ENCODE measurements around the gene CAPN5. TPM values are rescaled to one million over a fixed set of nuclear protein-coding genes. Genes with fewer than 3 reads are reported as not detected.

CAPN5 gene
- polyA plus RNA-seq, 2 of the 4 experiments (the other 2 are of a cell fraction) = 9.4 to 12.9 TPM

DNA sequence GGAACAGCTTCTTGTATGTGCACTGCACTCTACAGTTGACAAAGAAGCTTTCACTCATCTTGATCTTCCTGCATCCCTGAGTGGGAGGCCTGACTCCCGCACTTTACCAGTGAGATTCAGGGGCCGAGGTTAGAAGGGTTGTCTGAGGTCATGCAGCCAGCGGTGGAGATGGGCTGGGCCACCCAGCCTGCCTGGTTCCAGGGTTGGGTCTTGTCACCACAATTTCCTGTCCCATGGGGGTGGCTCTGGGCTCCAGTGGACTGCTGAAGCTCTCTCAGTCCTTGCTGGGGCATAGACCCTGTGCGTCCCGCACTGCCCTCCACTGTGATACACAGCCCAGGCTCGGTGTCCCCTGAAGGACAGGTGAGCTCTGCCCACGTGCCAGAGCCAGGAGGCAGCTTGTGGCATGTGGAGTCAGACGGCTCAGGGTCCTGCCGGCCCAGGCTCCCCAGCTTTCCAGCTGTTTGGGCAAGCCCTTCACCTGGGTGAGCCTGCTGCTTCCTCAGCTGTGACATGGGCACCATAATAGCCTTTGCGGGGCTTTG is 54.4 kb downstream of the CAPN5 start:
- H3K27ac ChIP-seq = no peak overlapping the region
- DNase-seq (ENCODE audit: low read depth in 1 of 2, low spot score in 1 of 2) = no peak
- H3K4me3 ChIP-seq = no peak overlapping the region
- CTCF ChIA-PET = interaction anchor here (0.7 to 23.6 kb wide), 10 partner anchors 9 to 427 kb away, joined by 3 to 290 read pairs (median 4); no protein-coding TSS in a partner anchor
- POLR2A ChIA-PET = no interaction called here
- no peak for FAIRE-seq
- TF ChIP-seq MAZ (IDR thresholded peaks at IDR 0.05; ENCODE audit: borderline replicate concordance, low read depth, low read length) (no peak), HOXA7 (CRISPR knock-in tag; IDR thresholded peaks at IDR 0.05) (no peak), FOSB (CRISPR knock-in tag; IDR thresholded peaks at IDR 0.05) (no peak), POLR2AphosphoS2 (conservative IDR thresholded peaks at IDR 0.05; ENCODE audit: low read length) (no peak), EHMT2 (IDR thresholded peaks at IDR 0.05; ENCODE audit: low read depth) (no peak)
- TF ChIP-seq, protein P1, sequence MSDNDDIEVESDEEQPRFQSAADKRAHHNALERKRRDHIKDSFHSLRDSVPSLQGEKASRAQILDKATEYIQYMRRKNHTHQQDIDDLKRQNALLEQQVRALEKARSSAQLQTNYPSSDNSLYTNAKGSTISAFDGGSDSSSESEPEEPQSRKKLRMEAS (IDR thresholded peaks at IDR 0.05) = no peak
- TF ChIP-seq, protein P2, sequence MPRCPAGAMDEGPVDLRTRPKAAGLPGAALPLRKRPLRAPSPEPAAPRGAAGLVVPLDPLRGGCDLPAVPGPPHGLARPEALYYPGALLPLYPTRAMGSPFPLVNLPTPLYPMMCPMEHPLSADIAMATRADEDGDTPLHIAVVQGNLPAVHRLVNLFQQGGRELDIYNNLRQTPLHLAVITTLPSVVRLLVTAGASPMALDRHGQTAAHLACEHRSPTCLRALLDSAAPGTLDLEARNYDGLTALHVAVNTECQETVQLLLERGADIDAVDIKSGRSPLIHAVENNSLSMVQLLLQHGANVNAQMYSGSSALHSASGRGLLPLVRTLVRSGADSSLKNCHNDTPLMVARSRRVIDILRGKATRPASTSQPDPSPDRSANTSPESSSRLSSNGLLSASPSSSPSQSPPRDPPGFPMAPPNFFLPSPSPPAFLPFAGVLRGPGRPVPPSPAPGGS (IDR thresholded peaks at IDR 0.05) = no peak
- H3K4me2 ChIP-seq = no peak overlapping the region
- 80% methylated on average over 3 of the region's 10 CpGs for WGBS (ENCODE audit: missing lambda C conversion rate)
- no peak for ATAC-seq
- no peaks in the 10 kb centered on the region for H3K9me3 ChIP-seq
- no peaks in the 10 kb centered on the region for H3K4me1 ChIP-seq

DNA sequence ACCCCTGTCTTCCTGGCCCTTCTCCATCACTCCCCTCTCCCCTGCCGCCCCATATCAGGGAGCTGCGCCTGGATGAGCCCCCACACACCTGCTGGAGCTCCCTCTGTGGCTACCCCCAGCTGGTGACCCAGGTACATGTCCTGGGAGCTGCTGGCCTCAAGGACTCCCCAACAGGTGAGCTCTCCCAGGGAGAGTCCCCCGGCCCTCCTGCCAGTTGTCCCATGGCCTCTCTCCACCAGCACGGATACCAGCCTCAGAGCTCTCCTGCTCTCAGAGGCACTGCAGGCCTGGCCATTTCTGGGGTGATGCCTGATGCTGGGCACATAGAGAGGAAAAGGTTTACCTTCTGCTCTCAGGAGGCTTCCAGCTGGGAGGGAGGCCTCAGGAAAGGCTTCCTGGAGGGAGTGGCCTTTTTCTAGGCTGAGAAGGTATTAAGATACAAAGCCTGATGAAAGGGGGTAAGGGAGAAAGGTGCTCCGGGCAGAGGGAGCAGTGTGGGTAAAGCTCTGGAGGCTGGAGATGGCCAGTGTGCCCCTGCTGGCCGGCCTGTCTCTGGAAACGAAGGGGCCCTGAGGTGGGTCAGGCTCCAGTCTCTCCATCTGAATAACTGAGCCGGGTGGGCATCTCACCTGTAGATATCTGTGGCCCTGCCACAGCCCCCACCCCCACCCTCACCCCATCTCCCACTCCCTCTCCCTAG is 55.3 kb downstream of the CAPN5 start:
- CTCF ChIA-PET = interaction anchor here (0.6 to 23.6 kb wide), 11 partner anchors 8 to 426 kb away, joined by 3 to 290 read pairs (median 4); no protein-coding TSS in a partner anchor
- 84% methylated on average over 6 of the region's 8 CpGs for WGBS (ENCODE audit: missing lambda C conversion rate)
- no peak for DNase-seq (ENCODE audit: low read depth in 1 of 2, low spot score in 1 of 2)
- ATAC-seq = no peak
- POLR2A ChIA-PET = no interaction called here
- Histone ChIP-seq H3K4me1 (no peaks in the 10 kb centered on the region), H3K4me2 (no peak overlapping the region), H3K27ac (no peak overlapping the region), H3K4me3 (no peak overlapping the region), H3K9me3 (no peaks in the 10 kb centered on the region)
- TF ChIP-seq, protein P3, sequence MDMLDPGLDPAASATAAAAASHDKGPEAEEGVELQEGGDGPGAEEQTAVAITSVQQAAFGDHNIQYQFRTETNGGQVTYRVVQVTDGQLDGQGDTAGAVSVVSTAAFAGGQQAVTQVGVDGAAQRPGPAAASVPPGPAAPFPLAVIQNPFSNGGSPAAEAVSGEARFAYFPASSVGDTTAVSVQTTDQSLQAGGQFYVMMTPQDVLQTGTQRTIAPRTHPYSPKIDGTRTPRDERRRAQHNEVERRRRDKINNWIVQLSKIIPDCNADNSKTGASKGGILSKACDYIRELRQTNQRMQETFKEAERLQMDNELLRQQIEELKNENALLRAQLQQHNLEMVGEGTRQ (IDR thresholded peaks at IDR 0.05) = no peak
- TF ChIP-seq POLR2A (IDR thresholded peaks at IDR 0.05; ENCODE audit: low read length) (no peak), HOXB13 (CRISPR knock-in tag; IDR thresholded peaks at IDR 0.05; ENCODE audit: low read depth) (no peak), NR3C1 (IDR thresholded peaks at IDR 0.05) (no peak), CEBPB (IDR thresholded peaks at IDR 0.05) (no peak), ZFP36 (IDR thresholded peaks at IDR 0.05; ENCODE audit: borderline replicate concordance, partially characterized antibody) (no peak), POLR2AphosphoS2 (conservative IDR thresholded peaks at IDR 0.05; ENCODE audit: low read length) (no peak), HDAC2 (IDR thresholded peaks at IDR 0.05) (no peak), PHF8 (IDR thresholded peaks at IDR 0.05; ENCODE audit: borderline replicate concordance, low read depth) (no peak)
- TF ChIP-seq, protein P4, sequence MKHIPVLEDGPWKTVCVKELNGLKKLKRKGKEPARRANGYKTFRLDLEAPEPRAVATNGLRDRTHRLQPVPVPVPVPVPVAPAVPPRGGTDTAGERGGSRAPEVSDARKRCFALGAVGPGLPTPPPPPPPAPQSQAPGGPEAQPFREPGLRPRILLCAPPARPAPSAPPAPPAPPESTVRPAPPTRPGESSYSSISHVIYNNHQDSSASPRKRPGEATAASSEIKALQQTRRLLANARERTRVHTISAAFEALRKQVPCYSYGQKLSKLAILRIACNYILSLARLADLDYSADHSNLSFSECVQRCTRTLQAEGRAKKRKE (CRISPR knock-in tag; IDR thresholded peaks at IDR 0.05; ENCODE audit: low read depth) = no peak
- FAIRE-seq = no peak

DNA sequence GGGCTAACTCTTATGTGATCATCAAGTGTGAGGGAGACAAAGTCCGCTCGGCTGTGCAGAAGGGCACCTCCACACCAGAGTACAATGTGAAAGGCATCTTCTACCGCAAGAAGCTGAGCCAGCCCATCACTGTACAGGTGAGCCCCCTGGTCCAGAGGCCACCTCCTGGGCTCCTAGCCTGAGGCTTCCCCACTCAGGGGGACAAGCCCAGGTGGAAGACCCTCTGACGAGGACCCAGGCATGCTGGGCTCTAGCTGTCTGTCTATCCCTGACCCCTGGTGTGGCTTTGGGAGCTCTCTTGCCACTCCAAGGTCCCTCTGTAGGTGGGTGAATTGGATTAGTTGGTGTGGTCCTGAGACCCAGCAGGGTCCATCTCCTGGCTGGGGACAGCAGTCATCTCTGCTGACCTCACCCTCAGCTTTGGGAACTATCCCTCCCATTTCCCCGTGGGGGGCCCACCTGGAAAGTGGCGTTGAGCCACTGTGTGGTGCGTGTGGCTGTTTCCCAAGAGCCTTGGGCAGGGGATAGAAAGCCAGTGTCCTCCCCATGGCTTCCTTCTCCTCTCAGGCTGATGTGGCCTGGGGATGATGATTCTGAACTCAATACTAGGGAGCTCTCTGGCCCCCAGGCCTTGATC is 55.9 kb downstream of the CAPN5 start:
- DNase-seq (ENCODE audit: low read depth in 1 of 2, low spot score in 1 of 2) = no peak
- CTCF ChIA-PET = interaction anchor here (0.6 to 23.6 kb wide), 9 partner anchors 9 to 425 kb away, joined by 3 to 290 read pairs (median 6); no protein-coding TSS in a partner anchor
- no peaks in the 10 kb centered on the region for H3K9me3 ChIP-seq
- no peak overlapping the region for H3K4me2 ChIP-seq
- no peak overlapping the region for H3K27ac ChIP-seq
- no peak for FAIRE-seq
- WGBS (ENCODE audit: missing lambda C conversion rate) = 85% methylated on average over 6 of the region's 7 CpGs
- ATAC-seq = no peak
- H3K4me1 ChIP-seq = no peaks in the 10 kb centered on the region
- H3K4me3 ChIP-seq = no peak overlapping the region
- POLR2A ChIA-PET = no interaction called here
- TF ChIP-seq KDM1A (IDR thresholded peaks at IDR 0.05; ENCODE audit: low read depth) (no peak), CBX2 (IDR thresholded peaks at IDR 0.05; ENCODE audit: borderline replicate concordance, low read depth) (no peak), NPAS2 (CRISPR knock-in tag; IDR thresholded peaks at IDR 0.05; ENCODE audit: borderline replicate concordance) (no peak), NR3C1 (IDR thresholded peaks at IDR 0.05) (no peak), SREBF2 (IDR thresholded peaks at IDR 0.05) (no peak), ZNF302 (CRISPR knock-in tag; IDR thresholded peaks at IDR 0.05) (no peak), RCOR1 (IDR thresholded peaks at IDR 0.05; ENCODE audit: low read depth, low read length) (no peak)
- TF ChIP-seq, protein P5, sequence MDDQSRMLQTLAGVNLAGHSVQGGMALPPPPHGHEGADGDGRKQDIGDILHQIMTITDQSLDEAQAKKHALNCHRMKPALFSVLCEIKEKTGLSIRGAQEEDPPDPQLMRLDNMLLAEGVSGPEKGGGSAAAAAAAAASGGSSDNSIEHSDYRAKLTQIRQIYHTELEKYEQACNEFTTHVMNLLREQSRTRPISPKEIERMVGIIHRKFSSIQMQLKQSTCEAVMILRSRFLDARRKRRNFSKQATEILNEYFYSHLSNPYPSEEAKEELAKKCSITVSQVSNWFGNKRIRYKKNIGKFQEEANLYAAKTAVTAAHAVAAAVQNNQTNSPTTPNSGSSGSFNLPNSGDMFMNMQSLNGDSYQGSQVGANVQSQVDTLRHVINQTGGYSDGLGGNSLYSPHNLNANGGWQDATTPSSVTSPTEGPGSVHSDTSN (IDR thresholded peaks at IDR 0.05) = no peak
- TF ChIP-seq, protein P6, sequence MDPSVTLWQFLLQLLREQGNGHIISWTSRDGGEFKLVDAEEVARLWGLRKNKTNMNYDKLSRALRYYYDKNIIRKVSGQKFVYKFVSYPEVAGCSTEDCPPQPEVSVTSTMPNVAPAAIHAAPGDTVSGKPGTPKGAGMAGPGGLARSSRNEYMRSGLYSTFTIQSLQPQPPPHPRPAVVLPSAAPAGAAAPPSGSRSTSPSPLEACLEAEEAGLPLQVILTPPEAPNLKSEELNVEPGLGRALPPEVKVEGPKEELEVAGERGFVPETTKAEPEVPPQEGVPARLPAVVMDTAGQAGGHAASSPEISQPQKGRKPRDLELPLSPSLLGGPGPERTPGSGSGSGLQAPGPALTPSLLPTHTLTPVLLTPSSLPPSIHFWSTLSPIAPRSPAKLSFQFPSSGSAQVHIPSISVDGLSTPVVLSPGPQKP (IDR thresholded peaks at IDR 0.05; ENCODE audit: low read depth, low read length) = no peak
- TF ChIP-seq, protein P2 (IDR thresholded peaks at IDR 0.05) = no peak
- TF ChIP-seq, protein P1 (IDR thresholded peaks at IDR 0.05) = no peak
